WTC11 (cell line): ENCODE results near the gene ABCF2.
A peak's percentile ranks its signal among the peaks of the same experiment; 100 is the strongest.

Experiments used
- ELF4 ChIP-seq: sonication (generic); formaldehyde crosslinking; IDR thresholded peaks from 2 replicates; pipeline ENCODE4 v1.8.1; 2022; ENCODE audit warnings: low read depth, mild to moderate bottlenecking, moderate library complexity, missing genetic modification reagents
- USF1 ChIP-seq: sonication (generic); formaldehyde crosslinking; IDR thresholded peaks from 2 replicates; pipeline ENCODE4 v1.8.0; 2022; ENCODE audit warnings: mild to moderate bottlenecking, missing genetic modification reagents
- ZNF138 ChIP-seq: sonication (generic); formaldehyde crosslinking; conservative IDR thresholded peaks from 2 replicates; pipeline ENCODE4 v1.8.1; 2022; ENCODE audit warnings: mild to moderate bottlenecking, moderate library complexity, missing genetic modification reagents
- TF ChIP-seq, protein P1 (sequence below): fragments of 200-600 bp; IDR thresholded peaks from 2 replicates; pipeline ENCODE4 v1.8.0; 2022; ENCODE audit warnings: antibody characterized with exemption
- TF ChIP-seq, protein P2 (sequence below): sonication (generic); formaldehyde crosslinking; IDR thresholded peaks from 2 replicates; pipeline ENCODE4 v1.8.0; 2022; ENCODE audit warnings: mild to moderate bottlenecking, missing genetic modification reagents

GRCh38 chr7:151226875-151227782 is at the start of gene ABCF2:
- TF ChIP-seq, protein P1, sequence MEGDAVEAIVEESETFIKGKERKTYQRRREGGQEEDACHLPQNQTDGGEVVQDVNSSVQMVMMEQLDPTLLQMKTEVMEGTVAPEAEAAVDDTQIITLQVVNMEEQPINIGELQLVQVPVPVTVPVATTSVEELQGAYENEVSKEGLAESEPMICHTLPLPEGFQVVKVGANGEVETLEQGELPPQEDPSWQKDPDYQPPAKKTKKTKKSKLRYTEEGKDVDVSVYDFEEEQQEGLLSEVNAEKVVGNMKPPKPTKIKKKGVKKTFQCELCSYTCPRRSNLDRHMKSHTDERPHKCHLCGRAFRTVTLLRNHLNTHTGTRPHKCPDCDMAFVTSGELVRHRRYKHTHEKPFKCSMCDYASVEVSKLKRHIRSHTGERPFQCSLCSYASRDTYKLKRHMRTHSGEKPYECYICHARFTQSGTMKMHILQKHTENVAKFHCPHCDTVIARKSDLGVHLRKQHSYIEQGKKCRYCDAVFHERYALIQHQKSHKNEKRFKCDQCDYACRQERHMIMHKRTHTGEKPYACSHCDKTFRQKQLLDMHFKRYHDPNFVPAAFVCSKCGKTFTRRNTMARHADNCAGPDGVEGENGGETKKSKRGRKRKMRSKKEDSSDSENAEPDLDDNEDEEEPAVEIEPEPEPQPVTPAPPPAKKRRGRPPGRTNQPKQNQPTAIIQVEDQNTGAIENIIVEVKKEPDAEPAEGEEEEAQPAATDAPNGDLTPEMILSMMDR: no peak
- TF ChIP-seq, protein P2, sequence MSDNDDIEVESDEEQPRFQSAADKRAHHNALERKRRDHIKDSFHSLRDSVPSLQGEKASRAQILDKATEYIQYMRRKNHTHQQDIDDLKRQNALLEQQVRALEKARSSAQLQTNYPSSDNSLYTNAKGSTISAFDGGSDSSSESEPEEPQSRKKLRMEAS: peak; percentile 79
- TF ChIP-seq ZNF138 (CRISPR knock-in tag): no peak
- TF ChIP-seq USF1 (CRISPR knock-in tag): no peak
- no peak for TF ChIP-seq ELF4 (CRISPR knock-in tag)
